Embryonic facial prominence (tissue), 1 donor: ENCODE results near the gene CFAP44.
A peak's percentile ranks its signal among the peaks of the same experiment; 100 is the strongest.
"Not testable (repeated sequence)": the region's sequence is repeated elsewhere in the genome, so short reads cannot be mapped to it uniquely, and the experiment has no call there.

Experiments used
- DNase-seq: peaks from one replicate; pipeline ENCODE4 v3.0.0-alpha.2; 2016; ENCODE audit errors: extremely low spot score

Gene CFAP44

GRCh38 chr3:113441051-113441770, at the start of gene CFAP44:
TSS of gene CFAP44 (minus strand) at chr3:113441493. CDS start at chr3:113433664, 7,829 bp downstream.
- peak; percentile 83 for DNase-seq

GRCh38 chr3:113485161-113485609, 43.9 kb upstream of the CFAP44 start:
- DNase-seq, result no peak

GRCh38 chr3:113468539-113468938, 27.2 kb upstream of the CFAP44 start:
- DNase-seq, result no peak

- no peak for DNase-seq
Measured at GRCh38 chr3:113461488-113461887, 20.2 kb upstream of the CFAP44 start.

GRCh38 chr3:113458554-113458953, 17.3 kb upstream of the CFAP44 start:
- not testable (repeated sequence) for DNase-seq

GRCh38 chr3:113455446-113455845, 14.2 kb upstream of the CFAP44 start:
- no peak for DNase-seq

GRCh38 chr3:113454630-113455029, 13.3 kb upstream of the CFAP44 start:
- no peak for DNase-seq

GRCh38 chr3:113454057-113454456, 12.8 kb upstream of the CFAP44 start:
- DNase-seq, result no peak

- DNase-seq, result no peak
Measured at GRCh38 chr3:113450911-113451310, 9.6 kb upstream of the CFAP44 start.

- no peak for DNase-seq
Measured at GRCh38 chr3:113439606-113440005, 1.7 kb downstream of the CFAP44 start.

GRCh38 chr3:113438224-113438623, 3.1 kb downstream of the CFAP44 start:
- DNase-seq, result no peak

- DNase-seq, result no peak
Measured at GRCh38 chr3:113437411-113437810, 3.9 kb downstream of the CFAP44 start.

- no peak for DNase-seq
Measured at GRCh38 chr3:113436809-113437208, 4.5 kb downstream of the CFAP44 start.

- no peak for DNase-seq
Measured at GRCh38 chr3:113431811-113432210, 9.5 kb downstream of the CFAP44 start.

- DNase-seq, result no peak
Measured at GRCh38 chr3:113428581-113428980, 12.7 kb downstream of the CFAP44 start.

GRCh38 chr3:113423699-113424098, 17.6 kb downstream of the CFAP44 start:
- no peak for DNase-seq

GRCh38 chr3:113421082-113421481, 20.2 kb downstream of the CFAP44 start:
- no peak for DNase-seq

- no peak for DNase-seq
Measured at GRCh38 chr3:113409676-113410075, 31.6 kb downstream of the CFAP44 start.

GRCh38 chr3:113405180-113405579, 36.1 kb downstream of the CFAP44 start:
- DNase-seq, result no peak

- no peak for DNase-seq
Measured at GRCh38 chr3:113404637-113405036, 36.7 kb downstream of the CFAP44 start.
